Amygdala (tissue), 56 donors: ENCODE measurements around the gene COL20A1.

Experiments used
- DNase-seq, 56 donors: peaks; one replicate each; lab custom pipeline; 2025; lab: John Stamatoyannopoulos, UW

The COL20A1 gene

GRCh38 chr20:63289311-63290135 is 3.5 kb upstream of the COL20A1 start:
- no peak for DNase-seq

- no peak for DNase-seq
Observed at GRCh38 chr20:63290136-63290676, 2.8 kb upstream of the COL20A1 start.

- peak in 4 of 56 donors; percentile 12 to 35 (median 26) for DNase-seq
Observed at GRCh38 chr20:63290677-63291472, 2.1 kb upstream of the COL20A1 start.

GRCh38 chr20:63291811-63292210 is 1.2 kb upstream of the COL20A1 start:
- DNase-seq: no peak

- DNase-seq: no peak
Observed at GRCh38 chr20:63292292-63292701, 689 bp upstream of the COL20A1 start.

GRCh38 chr20:63293456-63293855 is 470 bp downstream of the COL20A1 start:
- DNase-seq: no peak

GRCh38 chr20:63293871-63294535 is 1.0 kb downstream of the COL20A1 start:
- DNase-seq: no peak

- DNase-seq: no peak
Observed at GRCh38 chr20:63294536-63294900, 1.5 kb downstream of the COL20A1 start.

GRCh38 chr20:63295018-63295417 is 2.0 kb downstream of the COL20A1 start:
- no peak for DNase-seq

GRCh38 chr20:63295422-63295821 is 2.4 kb downstream of the COL20A1 start:
- peak in 2 of 56 donors; percentile 9 to 12 for DNase-seq

- DNase-seq: no peak
Observed at GRCh38 chr20:63295846-63296245, 2.9 kb downstream of the COL20A1 start.

- DNase-seq: peak in 17 of 56 donors; percentile 15 to 50 (median 31)
Observed at GRCh38 chr20:63296531-63297299, 3.7 kb downstream of the COL20A1 start.

GRCh38 chr20:63297371-63297781 is 4.4 kb downstream of the COL20A1 start:
- DNase-seq: no peak

- DNase-seq: no peak
Observed at GRCh38 chr20:63297796-63298572, 5.0 kb downstream of the COL20A1 start.

GRCh38 chr20:63298731-63299312 is 5.8 kb downstream of the COL20A1 start:
- no peak for DNase-seq

- DNase-seq: no peak
Observed at GRCh38 chr20:63301671-63302070, 8.7 kb downstream of the COL20A1 start.

- no peak for DNase-seq
Observed at GRCh38 chr20:63303095-63303666, 10.2 kb downstream of the COL20A1 start.

- DNase-seq: no peak
Observed at GRCh38 chr20:63305393-63305792, 12.4 kb downstream of the COL20A1 start.
